IMR-90 (cell line): ENCODE measurements around the gene CCN5.

Source experiments
- MAFK ChIP-seq: IDR thresholded peaks from 2 replicates; pipeline ENCODE4 v1.6.1; 2012; ENCODE audit warnings: low read depth, low read length, improper control_type of control experiment
- MXI1 ChIP-seq: IDR thresholded peaks from 2 replicates; pipeline ENCODE4 v1.6.1; 2012; ENCODE audit warnings: low read depth, mild to moderate bottlenecking, low read length, moderate library complexity, borderline replicate concordance
- POLR2A ChIP-seq: IDR thresholded peaks from 2 replicates; pipeline ENCODE4 v1.6.1; 2012; ENCODE audit warnings: mild to moderate bottlenecking, low read depth, low read length
- RCOR1 ChIP-seq: IDR thresholded peaks from 2 replicates; pipeline ENCODE4 v1.6.1; 2012; ENCODE audit warnings: mild to moderate bottlenecking, low read length, improper control_type of control experiment; ENCODE audit not compliant: insufficient replicate concordance
- SMC3 ChIP-seq: fragments of 150-350 bp; IDR thresholded peaks from 2 replicates; pipeline ENCODE4 v1.6.1; 2016; ENCODE audit warnings: low read depth, mild to moderate bottlenecking, antibody characterized with exemption, low read length, moderate library complexity
- TF ChIP-seq, protein P1 (sequence below): conservative IDR thresholded peaks from 2 replicates; pipeline ENCODE4 v1.5.1; 2012; ENCODE audit warnings: mild to moderate bottlenecking, low read depth, low read length, improper control_type of control experiment
- TF ChIP-seq, protein P2 (sequence below): fragments of 150-350 bp; IDR thresholded peaks from 2 replicates; pipeline ENCODE4 v1.6.1; 2017; ENCODE audit warnings: mild to moderate bottlenecking, antibody characterized with exemption, low read length, low read depth

DNA sequence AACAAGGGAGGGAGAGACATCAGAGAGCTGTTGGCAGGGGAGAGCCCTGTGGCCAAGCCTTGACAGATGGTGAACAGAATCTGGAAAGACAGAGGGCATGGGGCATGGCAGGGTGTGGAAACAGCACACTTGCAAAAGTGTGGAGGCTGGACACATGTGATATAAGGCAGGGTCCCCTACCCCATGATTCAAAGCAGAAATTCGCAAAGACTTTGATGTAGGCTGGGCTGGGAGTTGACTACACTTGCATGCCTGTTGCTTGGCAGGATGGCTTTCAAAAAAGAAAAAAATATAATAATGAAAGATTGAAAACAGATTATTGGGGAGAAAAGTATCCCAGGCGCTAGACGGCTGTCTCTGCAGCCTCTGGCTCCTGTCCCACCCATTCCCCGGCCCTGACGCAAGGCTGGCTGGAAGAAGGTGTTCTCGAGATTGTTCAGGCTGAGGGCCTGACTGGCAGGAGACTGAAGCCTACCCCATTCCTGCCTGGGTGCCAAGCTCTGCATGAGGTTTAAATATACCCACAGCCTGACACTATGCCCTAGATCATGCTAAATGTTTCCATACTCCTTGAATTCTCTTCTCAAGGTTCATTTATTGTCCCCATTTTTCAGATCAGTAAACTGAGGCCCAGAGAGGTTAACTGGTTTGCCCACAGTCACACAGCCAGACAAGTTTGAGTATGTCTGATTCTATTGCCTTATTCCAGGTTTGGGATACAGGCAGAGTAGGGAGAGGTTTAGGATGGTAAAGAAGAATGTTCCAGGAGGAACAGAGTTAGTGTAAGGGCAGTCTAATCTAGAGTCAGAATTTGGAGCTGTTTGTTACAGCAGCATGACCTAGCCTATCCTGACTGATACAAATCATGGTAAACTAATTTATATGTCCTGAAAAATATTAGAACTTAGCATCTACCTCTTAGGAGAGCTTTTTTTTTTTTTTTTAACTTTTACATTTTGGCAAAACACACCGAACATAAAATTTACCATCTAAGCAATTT, 23.4 kb upstream of the CCN5 start:
- TF ChIP-seq POLR2A (no peak), SMC3 (no peak), MAFK (no peak), RCOR1 (no peak), MXI1 (no peak)
- TF ChIP-seq, protein P1, sequence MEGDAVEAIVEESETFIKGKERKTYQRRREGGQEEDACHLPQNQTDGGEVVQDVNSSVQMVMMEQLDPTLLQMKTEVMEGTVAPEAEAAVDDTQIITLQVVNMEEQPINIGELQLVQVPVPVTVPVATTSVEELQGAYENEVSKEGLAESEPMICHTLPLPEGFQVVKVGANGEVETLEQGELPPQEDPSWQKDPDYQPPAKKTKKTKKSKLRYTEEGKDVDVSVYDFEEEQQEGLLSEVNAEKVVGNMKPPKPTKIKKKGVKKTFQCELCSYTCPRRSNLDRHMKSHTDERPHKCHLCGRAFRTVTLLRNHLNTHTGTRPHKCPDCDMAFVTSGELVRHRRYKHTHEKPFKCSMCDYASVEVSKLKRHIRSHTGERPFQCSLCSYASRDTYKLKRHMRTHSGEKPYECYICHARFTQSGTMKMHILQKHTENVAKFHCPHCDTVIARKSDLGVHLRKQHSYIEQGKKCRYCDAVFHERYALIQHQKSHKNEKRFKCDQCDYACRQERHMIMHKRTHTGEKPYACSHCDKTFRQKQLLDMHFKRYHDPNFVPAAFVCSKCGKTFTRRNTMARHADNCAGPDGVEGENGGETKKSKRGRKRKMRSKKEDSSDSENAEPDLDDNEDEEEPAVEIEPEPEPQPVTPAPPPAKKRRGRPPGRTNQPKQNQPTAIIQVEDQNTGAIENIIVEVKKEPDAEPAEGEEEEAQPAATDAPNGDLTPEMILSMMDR: no peak
- TF ChIP-seq, protein P2, sequence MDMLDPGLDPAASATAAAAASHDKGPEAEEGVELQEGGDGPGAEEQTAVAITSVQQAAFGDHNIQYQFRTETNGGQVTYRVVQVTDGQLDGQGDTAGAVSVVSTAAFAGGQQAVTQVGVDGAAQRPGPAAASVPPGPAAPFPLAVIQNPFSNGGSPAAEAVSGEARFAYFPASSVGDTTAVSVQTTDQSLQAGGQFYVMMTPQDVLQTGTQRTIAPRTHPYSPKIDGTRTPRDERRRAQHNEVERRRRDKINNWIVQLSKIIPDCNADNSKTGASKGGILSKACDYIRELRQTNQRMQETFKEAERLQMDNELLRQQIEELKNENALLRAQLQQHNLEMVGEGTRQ: no peak
